Fibroblast of upper back skin (primary cell): Measurements from ENCODE around the gene IPO4.

ENCODE experiments used
- DNase-seq: peaks from one replicate; pipeline ENCODE4 v3.0.0-alpha.2; 2013

IPO4 gene

GRCh38 chr14:24172261-24172860, 16.3 kb downstream of the IPO4 start:
- DNase-seq = no peak

DNA sequence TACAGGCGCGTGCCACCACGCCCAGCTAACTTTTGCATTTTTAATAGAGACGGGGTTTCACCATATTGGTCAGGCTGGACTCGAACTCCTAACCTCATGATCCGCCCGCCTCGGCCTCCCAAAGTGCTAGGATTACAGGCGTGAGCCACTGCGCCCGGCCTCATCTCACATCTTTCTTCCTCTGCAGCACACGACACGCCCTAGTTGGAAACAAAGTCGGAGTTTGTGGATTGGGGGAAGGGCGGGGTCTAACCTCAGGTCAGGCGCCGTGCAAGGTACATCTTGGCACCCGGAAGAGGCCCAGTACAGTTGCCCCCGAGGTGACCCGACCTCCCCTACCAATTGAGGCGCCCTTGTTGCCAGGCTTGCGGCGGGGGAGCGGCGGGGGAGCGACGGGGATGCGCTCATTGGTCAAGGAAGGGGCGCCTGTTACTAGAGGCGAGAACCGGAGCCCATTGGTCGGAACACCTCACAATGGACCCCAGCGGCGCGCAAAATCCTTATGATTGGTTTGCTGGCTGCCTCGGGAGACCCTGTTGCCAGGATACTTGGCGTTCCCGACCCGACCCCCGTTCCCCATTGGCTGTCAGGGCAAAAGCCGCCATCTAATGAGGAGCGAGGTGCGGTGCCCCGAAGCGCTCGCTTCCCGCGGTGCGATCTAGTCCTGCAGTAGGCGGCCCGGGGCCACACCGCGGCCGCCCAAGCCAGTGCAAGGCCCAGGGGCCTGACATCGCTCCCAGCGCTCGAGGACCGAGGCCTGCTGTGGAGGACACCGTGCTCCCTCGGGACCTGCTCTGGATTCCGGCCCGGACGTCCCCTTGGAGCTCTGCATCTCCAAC, 17.0 kb downstream of the IPO4 start, which contains the start of gene REC8:
TSS of gene REC8 (plus strand) at position 659 of the 839 bp plus-strand sequence. CDS start 473 bp downstream, outside the sequence.
- peak; percentile 78 for DNase-seq

- no peak for DNase-seq
Measured at GRCh38 chr14:24167469-24168114, 21.0 kb downstream of the IPO4 start.

GRCh38 chr14:24165785-24166184, 22.8 kb downstream of the IPO4 start:
- no peak for DNase-seq

GRCh38 chr14:24164518-24164991, 24.1 kb downstream of the IPO4 start:
- no peak for DNase-seq

GRCh38 chr14:24162093-24162492, 26.5 kb downstream of the IPO4 start:
- DNase-seq = no peak

- peak; percentile 93 for DNase-seq
Measured at GRCh38 chr14:24160850-24161804, 27.5 kb downstream of the IPO4 start, which contains the start of gene IRF9. Gene IRF9 (plus strand): TSS chr14:24161265. CDS start chr14:24162145, 880 bp downstream.

- DNase-seq = no peak
Measured at GRCh38 chr14:24160499-24160849, 28.1 kb downstream of the IPO4 start.

GRCh38 chr14:24159777-24160498, 28.7 kb downstream of the IPO4 start:
- no peak for DNase-seq

DNA sequence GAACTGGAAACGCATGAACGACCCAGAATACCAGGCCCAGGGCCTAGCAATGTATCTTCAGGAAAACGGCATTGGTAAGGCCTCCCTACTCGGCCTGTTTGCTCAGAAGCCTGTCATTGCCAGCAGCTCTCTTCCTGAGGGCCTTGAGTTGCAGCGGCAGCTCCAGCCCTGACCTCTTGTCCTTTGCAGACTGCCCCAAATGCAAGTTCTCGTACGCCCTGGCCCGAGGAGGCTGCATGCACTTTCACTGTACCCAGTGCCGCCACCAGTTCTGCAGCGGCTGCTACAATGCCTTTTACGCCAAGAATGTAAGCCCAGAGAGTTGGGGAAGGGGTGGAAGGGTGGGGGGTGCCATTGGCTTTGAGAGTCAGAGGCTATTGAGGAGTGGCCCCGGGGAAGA, 31.3 kb downstream of the IPO4 start:
- DNase-seq = no peak

- DNase-seq = no peak
Measured at GRCh38 chr14:24156840-24157239, 31.8 kb downstream of the IPO4 start.

GRCh38 chr14:24155100-24155499, 33.5 kb downstream of the IPO4 start:
- no peak for DNase-seq

DNA sequence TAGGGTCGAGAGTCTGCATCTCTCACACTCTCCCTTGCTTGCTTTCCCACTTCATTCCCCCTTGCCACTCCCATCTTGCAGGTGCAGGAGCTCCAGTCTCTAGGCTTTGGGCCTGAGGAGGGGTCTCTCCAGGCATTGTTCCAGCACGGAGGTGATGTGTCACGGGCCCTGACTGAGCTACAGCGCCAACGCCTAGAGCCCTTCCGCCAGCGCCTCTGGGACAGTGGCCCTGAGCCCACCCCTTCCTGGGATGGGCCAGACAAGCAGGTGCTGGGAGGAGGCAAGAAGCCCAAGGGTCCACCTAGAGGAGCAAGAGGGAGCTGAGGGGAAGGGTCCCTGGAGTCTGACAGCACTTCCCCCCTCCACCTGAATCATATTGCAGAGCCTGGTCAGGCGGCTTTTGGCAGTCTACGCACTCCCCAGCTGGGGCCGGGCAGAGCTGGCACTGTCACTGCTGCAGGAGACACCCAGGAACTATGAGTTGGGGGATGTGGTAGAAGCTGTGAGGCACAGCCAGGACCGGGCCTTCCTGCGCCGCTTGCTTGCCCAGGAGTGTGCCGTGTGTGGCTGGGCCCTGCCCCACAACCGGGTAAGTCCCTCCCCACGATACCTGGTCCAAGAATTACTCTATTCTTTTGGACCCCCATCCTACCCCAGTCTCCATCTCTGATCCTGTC, 37.1 kb downstream of the IPO4 start:
- DNase-seq = no peak

- DNase-seq = no peak
Measured at GRCh38 chr14:24150993-24151392, 37.6 kb downstream of the IPO4 start.

DNA sequence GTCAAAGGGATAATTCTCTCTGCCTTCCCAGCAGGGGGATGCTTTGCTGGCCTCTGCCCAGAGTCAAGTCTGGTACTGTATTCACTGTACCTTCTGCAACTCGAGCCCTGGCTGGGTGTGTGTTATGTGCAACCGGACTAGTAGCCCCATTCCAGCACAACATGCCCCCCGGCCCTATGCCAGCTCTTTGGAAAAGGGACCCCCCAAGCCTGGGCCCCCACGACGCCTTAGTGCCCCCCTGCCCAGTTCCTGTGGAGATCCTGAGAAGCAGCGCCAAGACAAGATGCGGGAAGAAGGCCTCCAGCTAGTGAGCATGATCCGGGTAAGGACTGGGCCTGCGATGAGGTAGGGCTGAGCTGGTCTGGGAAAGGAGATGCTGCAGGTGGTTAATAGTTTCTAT, 38.0 kb downstream of the IPO4 start:
- no peak for DNase-seq

GRCh38 chr14:24150061-24150460, 38.6 kb downstream of the IPO4 start:
- no peak for DNase-seq

DNA sequence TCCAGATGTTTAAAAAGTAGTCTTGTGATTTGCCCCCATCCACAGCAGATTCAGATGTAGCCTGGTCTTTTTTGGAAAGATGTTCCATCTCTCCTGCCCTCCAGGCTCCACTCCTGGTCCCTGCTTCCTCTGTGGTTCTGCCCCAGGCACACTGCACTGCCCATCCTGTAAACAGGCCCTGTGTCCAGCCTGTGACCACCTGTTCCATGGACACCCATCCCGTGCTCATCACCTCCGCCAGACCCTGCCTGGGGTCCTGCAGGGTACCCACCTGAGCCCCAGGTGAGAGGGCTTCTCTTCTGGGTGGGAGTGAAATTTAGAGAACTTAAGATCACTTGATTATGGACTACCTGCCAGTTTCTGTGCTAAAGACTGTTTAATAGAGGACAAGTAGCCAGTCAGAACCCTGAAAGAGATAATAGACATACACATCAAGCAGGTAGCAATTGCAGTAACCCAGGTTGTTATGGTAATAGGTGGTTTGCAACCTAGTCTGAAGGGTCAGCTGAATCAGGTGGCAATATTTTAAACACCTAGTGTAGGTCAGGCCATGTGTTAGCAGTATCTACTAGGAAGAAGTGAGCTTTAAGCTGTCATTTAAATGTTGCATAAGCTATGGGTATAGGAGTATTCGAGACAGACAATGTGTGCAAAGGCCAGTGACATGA, 39.2 kb downstream of the IPO4 start:
- DNase-seq = no peak

DNA sequence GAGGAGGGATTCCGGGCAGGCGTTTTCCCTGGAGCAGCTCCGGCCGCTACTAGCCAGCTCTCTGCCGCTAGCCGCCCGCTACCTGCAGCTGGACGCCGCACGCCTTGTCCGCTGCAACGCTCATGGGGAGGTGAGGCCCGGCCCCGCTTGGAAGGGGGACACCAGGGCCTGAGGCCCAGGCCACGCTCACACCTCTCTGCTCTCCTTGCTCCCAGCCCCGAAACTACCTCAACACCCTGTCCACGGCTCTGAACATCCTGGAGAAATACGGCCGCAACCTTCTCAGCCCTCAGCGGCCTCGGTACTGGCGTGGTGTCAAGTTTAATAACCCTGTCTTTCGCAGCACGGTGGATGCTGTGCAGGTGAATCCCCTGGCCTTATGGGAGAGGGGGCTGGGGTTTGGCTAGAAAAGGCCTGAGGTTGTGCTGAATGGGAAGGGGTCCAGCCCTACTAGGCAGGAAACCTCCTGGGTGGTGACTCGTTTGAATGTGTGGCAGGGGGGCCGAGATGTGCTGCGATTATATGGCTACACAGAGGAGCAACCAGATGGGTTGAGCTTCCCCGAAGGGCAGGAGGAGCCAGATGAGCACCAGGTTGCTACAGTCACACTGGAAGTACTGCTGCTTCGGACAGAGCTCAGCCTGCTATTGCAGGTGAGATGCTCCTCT, 40.7 kb downstream of the IPO4 start:
- no peak for DNase-seq

DNA sequence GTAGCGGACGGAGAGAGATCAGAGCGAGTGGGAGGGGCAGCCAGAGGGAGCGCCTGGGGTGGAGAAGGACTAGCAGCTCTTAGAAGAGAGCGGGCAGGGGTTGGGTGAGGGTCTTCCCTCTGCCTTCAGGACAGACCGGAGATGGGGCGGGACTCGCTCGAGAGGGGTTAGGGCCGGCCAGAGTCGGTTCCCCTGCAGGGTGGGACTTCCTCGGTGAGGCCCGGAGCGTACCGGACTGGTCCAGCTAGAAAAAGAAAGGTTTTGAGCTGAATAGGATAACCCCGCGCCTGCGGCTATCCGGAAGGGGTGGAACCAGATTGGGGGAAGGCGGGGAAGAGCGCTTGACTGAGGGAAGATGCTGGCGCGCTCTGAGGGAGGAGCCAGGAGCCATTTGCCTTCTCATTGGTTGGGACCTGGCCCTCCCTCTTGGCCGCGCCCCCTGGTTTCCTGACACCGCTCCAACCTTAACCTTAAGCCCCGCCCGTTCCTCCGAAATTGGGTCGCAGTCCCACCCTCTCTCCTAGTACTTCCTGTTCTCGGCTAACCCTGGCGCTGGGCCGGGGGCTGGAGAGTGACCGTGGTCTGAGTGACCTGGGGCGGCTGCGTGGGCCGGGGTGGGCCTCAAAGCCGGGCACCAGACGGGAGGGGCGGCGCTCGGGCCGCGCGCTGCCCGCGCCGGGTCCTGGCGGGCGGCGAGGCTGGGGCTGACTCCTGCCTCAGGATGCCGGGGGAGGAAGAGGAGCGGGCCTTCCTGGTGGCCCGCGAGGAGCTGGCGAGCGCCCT, 41.4 kb downstream of the IPO4 start, which contains the start of gene RNF31:
TSS of gene RNF31 (plus strand) at position 521 of the 783 bp plus-strand sequence. CDS start at position 722, 201 bp downstream.
- DNase-seq = peak; percentile 98
